HepG2 (cell line): ENCODE measurements around the gene CCDC3. TPM values are rescaled to one million over a fixed set of nuclear protein-coding genes. Genes with fewer than 3 reads are reported as not detected.
"Not testable (repeated sequence)": the region's sequence is repeated elsewhere in the genome, so short reads cannot be mapped to it uniquely, and the experiment has no call there.

Source experiments
- ATAC-seq: fragments of 200-7000 bp; cut with Tn5 transposase; 3 replicates; pipeline ENCODE4 v1.9.1; 2020; ENCODE audit warnings: mild to moderate bottlenecking, moderate library complexity
- BruUV-seq: library from RNA; stranded (reverse); fragments of 400-500 nt; replicated peaks from 2 replicates; lab custom pipeline; 2021; lab: Mats Ljungman, UMichigan
- CTCF ChIA-PET: fragments of 300-600 bp; formaldehyde crosslinking; extraction: SDS; loops from one replicate; lab custom pipeline; 2021; ENCODE audit warnings: low total read pairs, inconsistent platforms, low intra/inter-chr PET ratio; lab: Yijun Ruan, JAX
- POLR2A ChIA-PET: fragments of 350-600 bp; sonication (Branson Sonifier 250); formaldehyde crosslinking; loops from one replicate; lab custom pipeline; 2020; ENCODE audit warnings: antibody characterized with exemption, inconsistent platforms; lab: Yijun Ruan, JAX
- DNase-seq: peaks from one replicate; pipeline ENCODE4 v3.0.0-alpha.2; 2015; ENCODE audit warnings: low spot score
- FAIRE-seq: peaks from 3 replicates; lab custom pipeline; 2011; peaks lifted over from hg19 to GRCh38; lab: Jason Lieb, UNC
- H2AFZ ChIP-seq: one replicate; pipeline ENCODE4 v1.6.1; 2011; ENCODE audit warnings: low read length, inconsistent platforms
- H3K27ac ChIP-seq: fragments of 300-600 bp; 3 replicates; pipeline ENCODE4 v1.8.0; 2011; ENCODE audit warnings: mixed run types, mild to moderate bottlenecking, mixed read lengths, low read length, inconsistent platforms; ENCODE audit not compliant: insufficient read depth; ENCODE audit errors: extremely low read length
- H3K27me3 ChIP-seq, 2 experiments: fragments of 200-600 bp in 1 of 2; 2 replicates in 1 of 2; 3 replicates in 1 of 2; pipeline versions ENCODE4 v1.6.0 to v1.8.0; 2011; ENCODE audit warnings: low read length in 2 of 2, mild to moderate bottlenecking in 2 of 2, moderate library complexity in 2 of 2, inconsistent platforms in 1 of 2; ENCODE audit not compliant: insufficient read depth in 2 of 2, control insufficient read depth in 1 of 2
- H3K36me3 ChIP-seq, 2 experiments: fragments of 200-600 bp in 1 of 2; replicated peaks in 1 of 2; 2 replicates in 1 of 2; 3 replicates in 1 of 2; pipeline versions ENCODE4 v1.5.1 to v1.8.0; 2011; ENCODE audit warnings: low read length in 2 of 2, inconsistent platforms in 1 of 2; ENCODE audit not compliant: insufficient read depth in 2 of 2, control insufficient read depth in 1 of 2
- H3K4me1 ChIP-seq: 2 replicates; pipeline ENCODE4 v1.5.1; 2012; ENCODE audit warnings: low read length, inconsistent platforms; ENCODE audit not compliant: insufficient read depth
- H3K4me2 ChIP-seq: 2 replicates; pipeline ENCODE4 v1.6.0; 2011; ENCODE audit warnings: low read depth, low read length, inconsistent platforms
- H3K4me3 ChIP-seq, 3 experiments: fragments of 200-600 bp in 1 of 3; sonication (generic), shearing (Covaris generic) in 1 of 3; replicated peaks in 1 of 3; 2 replicates each; pipeline ENCODE4 v1.5.1; 2011 to 2016; ENCODE audit warnings: low read length in 3 of 3, inconsistent platforms in 2 of 3, low read depth in 2 of 3, mild to moderate bottlenecking in 2 of 3, control low read depth in 1 of 3, mixed read lengths in 1 of 3; ENCODE audit not compliant: insufficient read depth in 1 of 3
- H3K79me2 ChIP-seq: one replicate; pipeline ENCODE4 v1.6.1; 2011; ENCODE audit warnings: low read length, inconsistent platforms; ENCODE audit not compliant: insufficient read depth
- H3K9ac ChIP-seq: 2 replicates; pipeline ENCODE4 v1.6.0; 2011; ENCODE audit warnings: mild to moderate bottlenecking, low read depth, low read length, inconsistent platforms; ENCODE audit not compliant: insufficient read depth
- H3K9me3 ChIP-seq: 2 replicates; pipeline ENCODE4 v1.5.1; 2012; ENCODE audit warnings: mild to moderate bottlenecking, low read length
- H4K20me1 ChIP-seq: 2 replicates; pipeline ENCODE4 v1.6.0; 2011; ENCODE audit warnings: inconsistent platforms, mild to moderate bottlenecking, low read length, moderate library complexity; ENCODE audit not compliant: insufficient read depth
- DNMT3B ChIP-seq: conservative IDR thresholded peaks from 2 replicates; pipeline ENCODE4 v1.6.1; 2016; ENCODE audit warnings: missing biosample characterization, control low read depth
- KMT2B ChIP-seq: IDR thresholded peaks from 2 replicates; pipeline ENCODE4 v1.6.1; 2016; ENCODE audit warnings: missing genetic modification reagents, missing compliant biosample characterization
- SAFB2 ChIP-seq: sonication (generic); formaldehyde crosslinking; IDR thresholded peaks from 2 replicates; pipeline ENCODE4 v1.5.1; 2020; ENCODE audit warnings: missing genetic modification reagents, low read depth, mild to moderate bottlenecking, borderline replicate concordance
- SMC3 ChIP-seq: IDR thresholded peaks from 2 replicates; pipeline ENCODE4 v1.6.1; 2011; ENCODE audit warnings: low read length, improper control_type of control experiment
- TCF7L2 ChIP-seq: IDR thresholded peaks from 2 replicates; pipeline ENCODE4 v1.6.1; 2011; ENCODE audit warnings: mild to moderate bottlenecking, low read depth, low read length, moderate library complexity
- XBP1 ChIP-seq: sonication (generic); formaldehyde crosslinking; IDR thresholded peaks from 2 replicates; pipeline ENCODE4 v1.5.0; 2020; ENCODE audit warnings: missing genetic modification reagents
- ZNF160 ChIP-seq: sonication (generic); formaldehyde crosslinking; IDR thresholded peaks from 2 replicates; pipeline ENCODE4 v1.8.0; 2022; ENCODE audit warnings: mild to moderate bottlenecking, inconsistent platforms, missing genetic modification reagents
- ZNF44 ChIP-seq: sonication (generic); formaldehyde crosslinking; IDR thresholded peaks from 2 replicates; pipeline ENCODE4 v1.5.1; 2020; ENCODE audit warnings: mild to moderate bottlenecking, missing genetic modification reagents
- ZNF619 ChIP-seq: sonication (generic); formaldehyde crosslinking; IDR thresholded peaks from 2 replicates; pipeline ENCODE4 v1.4.0; 2020; ENCODE audit warnings: mild to moderate bottlenecking, missing genetic modification reagents
- WGBS: methylation state at CpG from one replicate; pipeline ENCODE4 v1.1.6; 2017; ENCODE audit warnings: low lambda C conversion rate; 5-methylcytosine and 5-hydroxymethylcytosine counted together
- in situ Hi-C: cut with HindIII; loops from 2 replicates; pipeline ENCODE4 v1.10.0; 2017; ENCODE audit warnings: low pct_unique_long_range_greater_than_20kb; ENCODE audit not compliant: extremely low pct_ligation_motif_present
- intact Hi-C: fragments of 100-400 bp; cut with micrococcal nuclease; formaldehyde crosslinking; loops from one replicate; pipeline ENCODE4 v1.10.0; 2022; ENCODE audit not compliant: unreplicated experiment
- polyA plus RNA-seq, 8 experiments: library from polyadenylated mRNA; depleted of rRNA in 3 of 8; stranded (reverse) in 7 of 8; unstranded in 1 of 8; fragments of >200 nt; fragmentation: Illumina TruSeq in 4 of 8; extraction: Trizol in 4 of 8; gene quantifications; 2 replicates each; pipeline versions ENCODE4 v1.2.1 to v1.2.3, GENCODE V29; 2011 to 2016; ENCODE audit warnings: low read depth in 4 of 8, missing spikeins in 1 of 8, mixed read lengths in 1 of 8; ENCODE audit not compliant: insufficient read depth in 1 of 8
- total RNA-seq, 5 experiments: library from RNA; depleted of rRNA; stranded (reverse); fragments of >200 nt; fragmentation: Illumina TruSeq; extraction: Trizol; gene quantifications; 2 replicates each; pipeline ENCODE4 v1.2.3, GENCODE V29; 2016; ENCODE audit warnings: low read depth in 1 of 5
- TF ChIP-seq, protein P1 (sequence below): sonication (generic); formaldehyde crosslinking; IDR thresholded peaks from 2 replicates; pipeline ENCODE4 v1.8.0; 2022; ENCODE audit warnings: mild to moderate bottlenecking, missing genetic modification reagents, moderate library complexity
- TF ChIP-seq, protein P2 (sequence below): sonication (generic); formaldehyde crosslinking; IDR thresholded peaks from 2 replicates; pipeline ENCODE4 v1.8.1; 2023; ENCODE audit warnings: mild to moderate bottlenecking, missing genetic modification reagents, borderline replicate concordance
- TF ChIP-seq, protein P3 (sequence below): sonication (generic); formaldehyde crosslinking; IDR thresholded peaks from 2 replicates; pipeline ENCODE4 v1.9.0; 2021; ENCODE audit warnings: missing genetic modification reagents, borderline replicate concordance

CCDC3 gene
- total and polyA plus RNA-seq, 2 of the 13 experiments (the other 11 are each of a cell fraction or from before 2014, with no cell fraction given), result not detected

DNA sequence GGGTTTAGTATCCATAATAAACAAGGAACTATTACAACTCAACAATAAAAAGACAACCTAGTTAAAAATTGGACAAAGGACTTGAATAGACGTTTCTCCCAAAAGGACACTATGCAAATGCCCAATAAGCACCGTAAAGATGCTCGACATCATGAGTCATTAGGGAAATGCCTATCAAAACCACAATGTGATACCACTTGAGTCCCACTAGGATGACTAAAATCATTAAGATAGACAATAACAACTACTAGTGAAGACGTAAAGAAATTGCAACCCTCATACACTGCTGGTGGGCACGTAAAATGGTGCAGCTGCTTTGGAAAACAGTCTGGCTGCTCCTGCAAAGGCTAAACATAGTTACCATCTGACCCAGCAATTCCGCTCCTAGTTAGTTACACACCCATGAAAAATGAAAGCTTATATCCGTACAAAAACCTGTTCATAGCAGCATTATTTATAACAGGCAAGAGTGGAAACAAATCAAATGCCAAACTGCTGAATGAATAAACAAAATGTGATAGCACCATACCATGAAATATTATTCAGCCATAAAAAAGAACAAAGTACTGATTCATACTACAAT lies 17.3 kb downstream of the CCDC3 start (continued):
- TF ChIP-seq, protein P1, sequence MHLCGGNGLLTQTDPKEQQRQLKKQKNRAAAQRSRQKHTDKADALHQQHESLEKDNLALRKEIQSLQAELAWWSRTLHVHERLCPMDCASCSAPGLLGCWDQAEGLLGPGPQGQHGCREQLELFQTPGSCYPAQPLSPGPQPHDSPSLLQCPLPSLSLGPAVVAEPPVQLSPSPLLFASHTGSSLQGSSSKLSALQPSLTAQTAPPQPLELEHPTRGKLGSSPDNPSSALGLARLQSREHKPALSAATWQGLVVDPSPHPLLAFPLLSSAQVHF (CRISPR knock-in tag), result no peak
- TF ChIP-seq DNMT3B (CRISPR knock-in tag), result no peak

DNA sequence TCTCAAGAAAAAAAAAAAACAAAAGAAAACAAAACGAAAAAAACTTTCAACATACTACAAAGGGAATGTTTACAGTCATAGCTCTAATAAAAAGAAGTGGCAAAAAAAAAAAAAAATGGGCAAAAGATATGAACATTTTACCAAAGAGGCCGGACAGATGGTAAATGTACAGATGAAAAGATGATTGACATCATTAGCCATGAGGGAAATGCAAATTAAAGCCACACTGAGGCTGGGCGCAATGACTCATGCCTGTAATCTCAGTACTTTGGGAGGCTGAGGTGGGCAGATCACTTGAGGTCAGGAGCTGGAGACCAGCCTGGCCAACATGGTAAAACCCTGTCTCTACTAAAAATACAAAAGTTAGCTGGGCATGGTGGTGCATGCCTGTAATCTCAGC lies 17.9 kb downstream of the CCDC3 start:
- H4K20me1 ChIP-seq, FAIRE-seq, H3K4me3 ChIP-seq, intact Hi-C loops, in situ Hi-C loops, BruUV-seq, H3K36me3 ChIP-seq, DNase-seq, H3K4me1 ChIP-seq, H3K27me3 ChIP-seq, H3K4me2 ChIP-seq, POLR2A ChIA-PET, H3K9me3 ChIP-seq, ATAC-seq, H3K9ac ChIP-seq, CTCF ChIA-PET, H3K79me2 ChIP-seq, H2AFZ ChIP-seq, H3K27ac ChIP-seq: not testable (repeated sequence)
- 39% methylated on average over 3 of the region's 3 CpGs for WGBS

DNA sequence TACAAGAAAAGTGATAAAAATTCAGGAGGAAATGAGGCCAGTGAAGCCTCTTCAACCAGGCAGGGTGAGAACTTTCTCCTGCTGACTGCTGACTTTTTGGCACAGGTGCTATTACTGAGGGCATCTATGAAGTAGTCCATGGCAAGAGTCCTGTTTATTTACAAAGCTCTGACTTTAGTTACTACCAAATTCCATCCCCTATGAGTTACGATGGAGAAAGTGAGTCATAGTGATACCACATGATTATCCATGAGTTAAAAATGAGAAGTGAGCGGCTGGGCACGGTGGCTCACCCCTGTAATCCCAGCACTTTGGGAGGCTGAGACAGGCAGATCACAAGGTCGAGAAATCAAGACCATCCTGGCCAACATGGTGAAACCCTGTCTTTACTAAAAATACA lies 19.9 kb downstream of the CCDC3 start:
- no TSS peak for BruUV-seq
- H3K4me2 ChIP-seq, result no peak overlapping the region
- H3K9ac ChIP-seq, result no peak overlapping the region
- no peak overlapping the region for H2AFZ ChIP-seq
- in situ Hi-C loops (no loop called here), intact Hi-C loops (no loop called here)
- no peak overlapping the region for H3K4me3 ChIP-seq
- no peaks in the 10 kb centered on the region for H3K79me2 ChIP-seq
- no peaks in the 10 kb centered on the region for H4K20me1 ChIP-seq
- ChIA-PET POLR2A (no interaction called here), CTCF (no interaction called here)
- H3K27me3 ChIP-seq, result no peaks in the 10 kb centered on the region
- DNase-seq (no peak), FAIRE-seq (no peak), ATAC-seq (no peak)
- no peaks in the 10 kb centered on the region for H3K36me3 ChIP-seq
- WGBS, result 50% methylated on average over 4 of the region's 4 CpGs
- no peaks in the 10 kb centered on the region for H3K4me1 ChIP-seq
- no peak overlapping the region for H3K27ac ChIP-seq
- no peaks in the 10 kb centered on the region for H3K9me3 ChIP-seq
- no peak for TF ChIP-seq KMT2B
- TF ChIP-seq, protein P2, sequence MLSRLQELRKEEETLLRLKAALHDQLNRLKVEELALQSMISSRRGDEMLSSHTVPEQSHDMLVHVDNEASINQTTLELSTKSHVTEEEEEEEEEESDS (CRISPR knock-in tag), result no peak
- no peak for TF ChIP-seq TCF7L2
- TF ChIP-seq, protein P3, sequence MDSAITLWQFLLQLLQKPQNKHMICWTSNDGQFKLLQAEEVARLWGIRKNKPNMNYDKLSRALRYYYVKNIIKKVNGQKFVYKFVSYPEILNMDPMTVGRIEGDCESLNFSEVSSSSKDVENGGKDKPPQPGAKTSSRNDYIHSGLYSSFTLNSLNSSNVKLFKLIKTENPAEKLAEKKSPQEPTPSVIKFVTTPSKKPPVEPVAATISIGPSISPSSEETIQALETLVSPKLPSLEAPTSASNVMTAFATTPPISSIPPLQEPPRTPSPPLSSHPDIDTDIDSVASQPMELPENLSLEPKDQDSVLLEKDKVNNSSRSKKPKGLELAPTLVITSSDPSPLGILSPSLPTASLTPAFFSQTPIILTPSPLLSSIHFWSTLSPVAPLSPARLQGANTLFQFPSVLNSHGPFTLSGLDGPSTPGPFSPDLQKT (CRISPR knock-in tag), result no peak
- TF ChIP-seq SMC3, result no peak
- TF ChIP-seq ZNF160, result no peak
- no peak for TF ChIP-seq SAFB2
- TF ChIP-seq ZNF44 (CRISPR knock-in tag), result no peak
- no peak for TF ChIP-seq ZNF619 (CRISPR knock-in tag)
- no peak for TF ChIP-seq XBP1 (CRISPR knock-in tag)
